PFSK-1 (cell line): ENCODE measurements around the gene IFI30.

Experiments used
- FOXP2 ChIP-seq: optimal IDR thresholded peaks from 2 replicates; pipeline ENCODE3; 2011; ENCODE audit warnings: borderline replicate concordance, control low read depth, inconsistent platforms; ENCODE audit not compliant: insufficient read depth; ENCODE audit errors: extremely low read length, extremely low read depth
- POLR2AphosphoS5 ChIP-seq: IDR thresholded peaks from 2 replicates; pipeline ENCODE4 v1.6.1; 2012; ENCODE audit warnings: low read depth, mild to moderate bottlenecking, control low read depth, low read length, moderate library complexity
- REST ChIP-seq, 2 experiments: IDR thresholded peaks; 2 replicates each; pipeline versions ENCODE4 v1.6.1 to v1.8.0; 2011 to 2012; ENCODE audit warnings: low read depth in 2 of 2, low read length in 2 of 2, control low read depth in 1 of 2, inconsistent platforms in 1 of 2, mild to moderate bottlenecking in 1 of 2, moderate library complexity in 1 of 2; ENCODE audit not compliant: insufficient read depth in 1 of 2
- SIN3A ChIP-seq: IDR thresholded peaks from 2 replicates; pipeline ENCODE4 v1.6.1; 2012; ENCODE audit warnings: mild to moderate bottlenecking, low read length, moderate library complexity, borderline replicate concordance; ENCODE audit not compliant: insufficient read depth

GRCh38 chr19:18167011-18167410, 6.6 kb upstream of the IFI30 start:
- TF ChIP-seq SIN3A (no peak), FOXP2 (no peak), POLR2AphosphoS5 (no peak), REST (IDR thresholded peaks at IDR 0.05; ENCODE audit: insufficient read depth in 1 of 2, low read depth in 2 of 2, low read length in 2 of 2) (no peak)
